GM18526 (cell line): ENCODE measurements around the gene CST4.

ENCODE experiments used
- POLR2A ChIP-seq: IDR thresholded peaks from 3 replicates; pipeline ENCODE4 v1.6.1; 2011; ENCODE audit not compliant: insufficient read length; ENCODE audit errors: extremely low read depth

CST4 gene

DNA sequence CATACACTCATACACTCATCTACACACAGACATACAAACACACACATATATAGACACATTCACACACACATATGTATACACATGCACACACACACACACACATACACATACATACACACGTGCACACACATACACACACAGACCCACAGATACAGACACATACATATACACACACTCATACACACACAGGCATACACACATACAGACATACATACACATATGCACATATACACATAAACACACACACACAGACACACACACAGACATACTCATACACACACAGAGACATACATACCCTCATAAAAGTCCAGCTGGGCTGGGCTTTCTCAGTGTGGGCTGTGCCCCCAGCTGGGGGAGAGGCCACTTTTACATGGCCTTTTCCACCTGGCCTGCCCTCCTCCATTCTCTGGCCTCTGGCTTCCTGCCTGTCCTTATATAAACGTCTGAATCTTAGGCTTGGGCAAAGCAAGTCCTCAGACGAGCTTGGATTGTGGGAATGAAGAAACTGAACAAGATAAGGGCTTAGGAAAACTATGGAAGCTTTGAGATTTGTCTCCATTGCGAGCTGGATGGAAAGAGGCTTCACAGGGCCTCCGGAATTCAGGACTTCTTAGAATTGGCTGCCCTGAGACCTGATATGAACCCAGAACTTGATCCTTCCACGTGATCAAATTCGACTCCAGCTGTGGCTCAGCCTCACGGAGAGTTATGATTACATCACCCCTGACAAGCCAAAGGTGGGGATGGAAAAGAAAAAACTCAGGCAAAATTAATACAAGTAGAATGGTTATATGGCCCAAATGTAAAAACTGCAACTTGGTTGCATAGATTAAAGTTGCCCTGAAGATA is 28.6 kb downstream of the CST4 start:
- no peak for TF ChIP-seq POLR2A

DNA sequence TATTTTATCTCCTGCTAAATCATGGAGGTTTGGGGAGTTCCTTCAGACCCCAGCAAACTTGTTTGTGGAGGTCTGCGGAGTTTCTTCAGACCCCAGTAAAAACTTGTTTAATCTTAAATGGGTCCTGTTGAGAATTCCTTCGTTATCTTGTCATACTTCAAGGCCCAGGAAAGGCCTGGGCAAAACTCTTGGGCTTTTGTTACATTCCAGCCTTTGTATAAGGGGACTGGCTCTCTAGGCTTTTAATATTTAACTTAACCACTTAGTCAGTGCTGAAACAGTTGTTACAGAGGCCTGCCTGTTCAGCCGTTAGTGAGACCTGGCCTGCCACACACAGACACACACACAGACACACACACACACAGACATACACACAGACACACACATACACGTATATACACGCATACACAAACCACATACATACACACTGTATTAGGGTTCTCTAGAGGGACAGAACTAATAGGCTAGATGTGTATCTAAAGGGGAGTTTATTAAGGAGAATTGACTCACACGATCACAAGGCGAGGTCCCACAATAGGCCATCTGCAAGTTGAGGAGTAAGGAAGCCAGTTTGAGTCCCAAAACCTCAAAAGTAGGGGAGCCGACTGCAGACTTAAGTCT is 29.7 kb downstream of the CST4 start:
- TF ChIP-seq POLR2A: no peak

DNA sequence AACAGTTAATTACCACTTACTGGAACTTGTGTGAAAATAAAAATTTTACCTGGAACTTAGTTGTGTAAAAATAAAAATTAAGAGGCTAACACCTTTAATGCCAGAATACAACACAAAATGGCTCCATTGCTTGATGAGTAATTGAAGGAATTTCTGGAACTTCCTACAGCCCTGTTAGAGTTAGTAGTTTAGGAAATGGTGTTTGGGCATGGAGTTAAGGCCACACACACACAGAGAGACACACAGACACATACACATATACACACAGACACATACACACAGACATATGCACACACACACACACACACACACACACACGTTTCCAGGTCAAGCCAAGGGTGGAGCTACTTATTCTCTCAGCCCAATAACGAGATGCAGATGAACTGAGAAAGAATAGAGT is 30.5 kb downstream of the CST4 start:
- no peak for TF ChIP-seq POLR2A

DNA sequence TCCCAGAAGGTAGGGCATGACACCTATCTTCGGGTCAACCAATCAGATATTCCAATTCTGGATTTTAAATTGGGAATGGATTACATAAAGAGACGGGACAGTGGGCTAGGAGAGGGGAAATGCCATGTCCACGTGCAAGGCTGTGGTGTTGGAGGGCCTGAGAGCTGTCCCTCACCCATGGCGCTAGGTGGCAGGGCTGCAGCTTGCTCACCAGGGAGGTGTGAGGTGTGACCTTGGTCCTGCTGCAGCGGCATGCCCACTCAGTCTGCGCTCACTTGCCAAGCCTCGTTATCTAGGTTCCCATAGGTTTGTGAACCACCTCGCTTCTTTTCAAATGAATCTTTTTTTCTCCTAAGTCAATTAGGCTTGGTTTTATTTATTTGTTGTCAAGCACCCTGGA is 31.6 kb downstream of the CST4 start:
- TF ChIP-seq POLR2A: no peak

DNA sequence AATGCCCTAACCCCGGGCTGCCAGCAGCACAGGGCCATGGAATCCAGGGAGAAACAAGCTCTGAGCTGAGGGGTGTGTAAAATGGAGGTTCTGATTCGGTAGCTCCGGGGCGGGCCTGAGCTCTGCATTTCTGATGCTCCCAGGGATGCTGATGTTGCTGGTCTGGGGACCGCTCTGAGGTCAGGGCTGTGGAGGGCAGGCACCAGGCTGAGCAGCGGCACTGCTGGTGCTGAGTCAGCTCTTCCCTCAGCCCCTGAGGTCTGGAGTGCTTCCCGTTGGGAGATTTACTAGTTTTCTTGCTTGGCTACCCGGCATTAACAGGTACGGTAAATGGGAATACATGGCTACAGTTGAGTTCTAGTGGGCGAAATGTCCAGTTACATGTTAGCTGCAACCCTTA is 32.5 kb downstream of the CST4 start:
- no peak for TF ChIP-seq POLR2A

DNA sequence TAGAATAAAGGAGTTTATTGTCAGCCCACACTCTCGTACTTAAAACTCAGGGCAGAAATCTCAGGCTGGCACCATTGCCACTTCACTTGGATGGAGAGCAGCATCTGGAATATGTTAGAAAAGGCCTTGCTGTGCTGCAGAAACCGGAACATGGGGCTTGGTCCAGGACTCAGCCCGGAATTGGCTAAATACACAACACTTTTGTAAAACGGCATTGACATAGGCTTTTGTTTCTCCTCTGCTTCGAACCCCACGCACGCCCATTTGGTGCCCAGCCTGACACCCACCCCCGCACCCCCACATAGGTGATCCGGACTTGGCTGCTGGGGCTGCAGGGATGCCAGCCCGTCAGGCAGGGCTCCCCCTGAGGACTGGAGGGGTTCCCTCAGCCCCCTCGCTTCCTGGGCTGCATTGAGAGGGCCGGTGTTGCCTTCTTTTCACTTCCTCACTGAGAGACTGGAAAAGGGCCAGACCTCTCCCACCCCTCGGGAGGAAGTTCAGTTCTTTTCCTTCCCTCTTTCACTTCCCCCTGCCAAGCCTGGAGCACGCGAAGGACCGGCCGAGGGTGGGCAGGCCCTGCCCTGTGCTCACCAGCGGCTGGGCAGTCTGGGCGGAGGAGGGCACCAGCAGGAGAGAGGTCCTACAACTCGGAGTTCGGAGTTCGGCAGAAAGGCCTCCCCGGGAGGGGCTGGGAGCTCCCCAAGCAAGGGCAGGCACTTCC is 33.2 kb downstream of the CST4 start:
- no peak for TF ChIP-seq POLR2A

DNA sequence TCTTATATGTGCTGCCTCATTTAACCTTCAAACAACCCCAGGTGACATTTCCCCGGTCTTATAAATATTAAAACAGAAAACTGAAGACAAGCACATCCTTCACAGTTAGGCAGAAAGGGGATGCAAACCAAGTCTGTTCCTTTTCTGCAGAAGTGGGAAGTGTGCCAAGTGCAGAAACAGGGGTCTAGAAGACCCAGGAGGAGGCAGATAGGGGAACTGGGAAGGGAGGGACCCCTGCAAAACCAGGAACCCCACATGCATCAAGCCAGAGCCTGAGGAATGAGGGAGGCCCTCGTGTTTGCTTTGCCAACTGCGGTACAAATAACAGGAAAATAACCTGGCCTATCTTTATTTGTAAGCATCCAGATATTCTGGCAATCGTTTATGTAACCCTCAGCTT is 34.1 kb downstream of the CST4 start:
- TF ChIP-seq POLR2A: no peak

DNA sequence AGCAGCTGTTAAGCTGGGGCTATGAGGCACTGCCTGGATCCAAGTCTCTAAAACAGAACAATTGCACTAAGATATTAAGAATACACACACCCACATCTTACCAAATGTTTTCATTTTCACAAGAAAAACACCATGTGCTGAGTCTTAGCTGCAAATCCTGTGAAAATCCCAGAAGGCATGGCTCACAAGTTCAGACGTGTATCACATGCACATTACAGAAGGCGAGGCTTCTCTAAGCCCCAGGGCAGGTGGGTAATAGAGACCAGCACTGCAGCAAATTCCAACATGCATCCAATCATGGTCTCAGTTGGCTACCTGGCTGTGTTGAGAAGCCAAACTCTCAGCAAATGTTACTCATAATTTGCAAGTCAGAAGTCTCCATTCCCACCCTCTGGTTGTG is 34.8 kb downstream of the CST4 start:
- TF ChIP-seq POLR2A: no peak

DNA sequence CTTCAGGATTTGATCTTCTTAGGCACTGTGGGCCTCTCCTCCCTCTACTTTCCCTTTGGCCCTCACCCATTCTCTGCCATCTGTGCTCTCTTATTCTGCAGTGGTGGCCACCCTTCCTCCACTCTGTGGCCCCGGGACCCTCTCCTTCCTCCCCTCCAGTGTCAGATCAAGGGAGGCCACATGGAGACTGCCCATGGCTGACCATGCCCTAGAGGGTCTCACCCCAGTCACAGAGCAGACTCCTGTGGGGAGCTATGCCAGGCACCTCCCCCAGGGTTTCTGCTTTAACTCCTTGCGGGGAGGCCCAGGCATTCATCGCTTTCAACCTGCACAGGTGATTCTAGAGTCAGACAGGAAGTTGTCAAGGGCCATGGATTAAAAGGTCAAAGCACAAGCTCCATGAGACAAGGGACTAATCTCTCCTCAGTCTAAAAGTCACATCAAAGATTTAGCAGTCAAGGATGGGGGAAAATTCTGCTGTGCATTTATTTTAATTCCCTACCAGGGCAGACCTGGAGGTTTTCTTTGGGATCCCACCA is 35.4 kb downstream of the CST4 start:
- TF ChIP-seq POLR2A: no peak

DNA sequence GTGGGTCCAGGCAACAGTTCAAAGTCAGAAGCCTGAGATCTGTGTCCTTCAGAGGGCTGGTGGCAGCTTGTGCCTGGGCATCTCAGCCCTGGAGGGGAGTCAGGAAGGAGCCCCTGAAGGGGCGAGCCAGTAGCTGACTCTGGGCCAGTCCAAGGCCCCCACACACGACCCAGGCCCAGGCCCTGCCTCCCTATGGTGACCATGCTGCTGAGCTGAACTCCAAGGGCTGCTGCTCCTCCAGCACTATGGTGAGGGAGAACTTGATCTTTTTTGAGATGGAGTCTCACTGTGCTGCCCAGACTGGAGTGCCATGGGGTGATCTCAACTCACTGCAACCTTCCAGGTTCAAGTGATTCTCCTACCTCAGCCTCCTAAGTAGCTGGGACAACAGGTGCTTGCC is 35.9 kb downstream of the CST4 start:
- no peak for TF ChIP-seq POLR2A

DNA sequence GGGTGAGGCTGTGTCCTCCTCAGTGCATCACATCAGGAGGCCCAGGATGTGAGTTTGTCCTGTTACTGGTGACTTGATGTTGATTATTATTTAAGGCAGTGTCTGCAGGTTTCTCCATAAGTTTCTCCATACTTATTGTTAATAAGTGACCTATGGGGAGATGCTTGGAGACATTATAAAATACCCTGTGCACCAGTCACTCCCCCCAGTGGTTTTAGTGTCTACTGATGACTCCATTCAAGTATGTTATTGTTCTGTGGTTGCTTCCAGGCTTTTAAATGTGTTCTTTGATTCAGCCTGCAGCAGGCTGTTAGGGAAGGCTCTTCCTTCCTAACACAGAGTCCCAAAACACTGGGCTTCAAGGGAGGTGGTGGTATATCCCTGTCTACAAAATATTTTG is 36.5 kb downstream of the CST4 start:
- no peak for TF ChIP-seq POLR2A

DNA sequence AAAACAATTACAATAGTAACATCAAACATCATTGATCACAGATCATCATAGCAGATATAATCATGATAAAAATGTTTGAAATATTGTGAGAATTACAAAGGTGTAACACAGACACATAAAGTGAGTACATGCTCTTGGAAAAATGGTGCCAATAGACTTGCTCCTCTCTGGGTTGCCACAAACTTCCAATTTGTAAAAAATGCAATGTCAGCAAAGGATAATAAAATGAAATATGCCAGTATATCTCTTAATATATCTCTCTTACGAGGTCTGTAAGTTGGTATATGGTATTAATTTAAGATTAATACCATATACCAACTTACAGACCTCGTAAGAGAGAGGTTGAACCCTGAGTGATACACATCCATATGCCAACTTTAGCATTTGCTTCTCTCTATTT is 37.7 kb downstream of the CST4 start:
- TF ChIP-seq POLR2A: no peak

DNA sequence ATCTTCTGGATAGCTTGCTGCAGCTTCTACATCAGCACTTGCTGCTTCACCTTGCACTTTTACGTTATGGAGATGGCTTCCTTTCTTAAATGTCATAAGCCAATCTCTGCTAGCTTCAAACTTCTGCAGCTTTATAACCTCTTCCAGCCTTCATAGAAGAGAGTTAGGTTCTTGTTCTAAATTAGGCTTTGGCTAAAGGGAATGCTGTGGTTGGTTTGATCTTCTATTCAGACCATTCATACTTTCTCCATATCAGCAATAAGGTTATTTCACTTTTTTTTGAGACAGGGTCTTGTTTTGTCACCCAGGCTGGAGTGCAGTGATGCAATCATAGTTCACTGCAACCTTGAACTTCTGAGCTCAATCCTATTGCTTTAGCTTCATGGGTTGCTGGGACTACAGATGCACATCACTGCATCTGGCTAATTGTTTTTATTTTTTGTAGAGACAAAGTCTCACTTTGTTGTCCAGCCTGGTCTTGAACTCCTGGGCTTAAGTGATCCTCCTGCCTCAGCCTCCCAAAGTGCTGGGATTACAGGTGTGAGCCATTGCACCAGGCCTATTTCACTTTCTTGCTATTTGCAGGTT is 38.9 kb downstream of the CST4 start:
- TF ChIP-seq POLR2A: no peak

DNA sequence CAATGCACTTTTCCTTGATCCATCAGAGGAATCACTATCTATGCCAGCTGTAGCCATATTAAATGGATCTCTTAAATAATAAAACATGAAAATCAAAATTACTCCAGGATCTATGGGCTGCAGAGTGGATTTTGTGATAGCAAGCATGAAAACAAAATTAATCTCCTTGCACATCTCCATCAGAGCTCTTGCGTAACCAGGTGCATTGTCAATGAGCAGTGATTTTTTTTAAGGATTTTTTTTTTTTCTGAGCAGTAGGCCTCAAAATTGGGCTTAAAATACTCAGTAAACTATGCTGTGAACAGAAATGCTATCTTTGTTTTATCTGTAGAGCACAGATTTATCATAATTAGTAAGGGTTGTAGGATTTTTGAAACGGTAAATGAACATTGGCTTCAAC is 39.6 kb downstream of the CST4 start:
- no peak for TF ChIP-seq POLR2A

DNA sequence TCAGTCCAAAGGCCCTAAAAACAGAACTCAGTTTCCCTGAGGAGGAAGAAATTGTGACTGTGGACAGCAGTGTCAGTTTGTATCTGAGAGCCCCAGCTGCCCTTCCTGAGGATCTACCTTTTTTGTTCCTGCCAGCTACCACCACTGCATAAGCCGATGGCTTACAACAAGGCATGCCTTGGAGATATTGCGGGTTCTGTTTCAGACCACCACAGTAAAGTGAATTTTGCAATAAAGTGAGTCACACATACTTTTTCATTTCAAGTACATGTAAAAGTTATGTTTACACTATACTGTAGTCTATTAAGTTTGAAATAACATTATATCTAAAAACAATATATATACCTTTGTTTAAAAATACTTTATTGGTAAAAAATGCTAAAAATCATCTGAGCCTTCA is 41.5 kb downstream of the CST4 start:
- TF ChIP-seq POLR2A: no peak
